ENCODE data around the gene PRPF4. TPM values are rescaled to one million over a fixed set of nuclear protein-coding genes. Genes with fewer than 3 reads are reported as not detected.
"Not testable (repeated sequence)": the region's sequence is repeated elsewhere in the genome, so short reads cannot be mapped to it uniquely, and the experiment has no call there.

PRPF4 gene
- total RNA-seq, 2 donors from 2014 or later, result 33.9 to 47.8 TPM

DNA sequence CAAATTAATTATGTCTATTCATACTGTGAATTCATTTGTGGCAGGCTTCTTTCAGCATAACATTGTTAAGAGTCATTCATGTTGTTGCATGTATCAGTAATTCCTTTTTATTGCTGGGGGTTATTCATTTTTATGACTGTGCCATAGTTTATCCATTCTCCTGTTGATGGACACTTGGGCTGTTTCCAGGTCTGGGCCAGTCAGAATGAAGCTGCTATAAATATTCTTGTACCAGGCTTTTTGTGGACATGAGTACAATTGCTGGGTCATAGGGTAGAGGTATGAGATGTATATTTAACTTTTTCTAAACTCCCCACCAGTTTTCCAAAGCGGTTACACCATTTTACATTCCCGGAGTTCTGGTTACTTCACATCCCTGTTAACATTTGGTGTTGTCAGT is 13.6 kb downstream of the PRPF4 start:
- H3K36me3 Mint-ChIP-seq, result peaks cover 56% of the 10 kb centered on the region
- no peak overlapping the region for H3K4me3 Mint-ChIP-seq
- ATAC-seq (no peak), DNase-seq (ENCODE audit: low spot score) (no peak)
- H3K9me3 Mint-ChIP-seq, result no peaks in the 10 kb centered on the region
- H3K4me1 Mint-ChIP-seq (ENCODE audit: low read depth in 2 of 2), result no peaks in the 10 kb centered on the region
- no peaks in the 10 kb centered on the region for H3K27me3 Mint-ChIP-seq
- H3K27ac Mint-ChIP-seq, result no peak overlapping the region

DNA sequence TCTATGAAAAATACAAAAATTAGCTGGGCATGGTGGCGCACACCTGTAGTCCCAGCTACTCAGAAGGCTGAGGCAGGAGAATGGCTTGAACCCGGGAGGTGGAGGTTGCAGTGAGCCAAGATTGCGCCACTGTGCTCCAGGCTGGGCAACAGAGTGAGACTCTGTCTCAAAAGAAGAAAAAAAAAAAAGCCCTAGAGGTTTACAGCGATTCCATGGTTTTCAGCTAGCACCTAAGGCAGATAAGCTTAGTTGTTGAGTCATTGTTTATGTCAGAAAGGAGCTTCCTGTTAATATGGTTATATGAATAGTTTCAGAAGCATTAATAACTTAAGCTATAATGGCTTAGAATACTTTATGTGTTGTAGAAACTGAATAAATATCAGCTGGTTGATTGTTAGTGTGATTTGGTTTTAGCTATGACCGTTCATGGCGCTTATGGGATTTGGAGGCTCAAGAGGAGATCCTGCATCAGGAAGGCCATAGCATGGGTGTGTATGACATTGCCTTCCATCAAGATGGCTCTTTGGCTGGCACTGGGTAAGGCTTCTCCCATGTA is 14.7 kb downstream of the PRPF4 start:
- Mint-ChIP-seq H3K36me3 (peaks cover 48% of the 10 kb centered on the region), H3K27ac (no peak overlapping the region)

DNA sequence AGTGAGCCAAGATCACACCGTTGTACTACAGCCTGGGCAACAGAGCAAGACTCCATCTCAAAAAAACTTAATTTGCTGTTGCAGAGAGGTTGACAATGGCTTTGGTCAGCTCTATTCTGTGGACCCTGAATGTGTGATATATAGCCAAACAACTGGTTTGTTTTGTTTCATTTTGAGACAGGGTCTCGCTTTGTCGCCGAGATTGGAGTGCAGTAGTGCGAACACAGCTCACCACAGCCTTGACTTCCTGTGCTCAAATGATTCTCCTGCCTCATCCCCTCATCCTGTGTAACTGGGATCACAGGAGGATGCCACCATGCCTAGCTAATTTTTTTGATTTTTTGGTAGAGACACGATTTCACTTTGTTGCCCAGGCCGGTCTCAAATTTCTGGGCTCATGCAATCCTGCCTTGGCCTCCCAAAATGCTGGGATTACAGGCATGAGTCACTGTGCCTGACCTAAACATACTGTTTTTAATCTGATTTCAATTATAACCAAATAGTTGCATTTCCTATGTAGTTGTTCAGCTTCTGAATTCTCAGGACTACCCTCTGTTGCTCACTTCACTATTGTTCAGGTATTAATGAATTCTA is 17.9 kb downstream of the PRPF4 start:
- Mint-ChIP-seq H3K9me3 (no peaks in the 10 kb centered on the region), H3K4me1 (ENCODE audit: low read depth in 2 of 2) (no peaks in the 10 kb centered on the region), H3K4me3 (no peak overlapping the region), H3K27ac (peak overlapping the region in 1 of 2 donors; percentile 14), H3K27me3 (no peaks in the 10 kb centered on the region), H3K36me3 (peaks cover 26% of the 10 kb centered on the region)
- DNase-seq (ENCODE audit: low spot score) (no peak), ATAC-seq (peak in 1 of 2 donors; percentile 72)

More for the DNA sequence above, 14.7 kb downstream of the PRPF4 start:
- DNase-seq (ENCODE audit: low spot score), result no peak
- Mint-ChIP-seq H3K4me1 (ENCODE audit: low read depth in 2 of 2) (no peaks in the 10 kb centered on the region), H3K9me3 (no peaks in the 10 kb centered on the region), H3K27me3 (no peaks in the 10 kb centered on the region), H3K4me3 (no peak overlapping the region)
- ATAC-seq, result no peak

DNA sequence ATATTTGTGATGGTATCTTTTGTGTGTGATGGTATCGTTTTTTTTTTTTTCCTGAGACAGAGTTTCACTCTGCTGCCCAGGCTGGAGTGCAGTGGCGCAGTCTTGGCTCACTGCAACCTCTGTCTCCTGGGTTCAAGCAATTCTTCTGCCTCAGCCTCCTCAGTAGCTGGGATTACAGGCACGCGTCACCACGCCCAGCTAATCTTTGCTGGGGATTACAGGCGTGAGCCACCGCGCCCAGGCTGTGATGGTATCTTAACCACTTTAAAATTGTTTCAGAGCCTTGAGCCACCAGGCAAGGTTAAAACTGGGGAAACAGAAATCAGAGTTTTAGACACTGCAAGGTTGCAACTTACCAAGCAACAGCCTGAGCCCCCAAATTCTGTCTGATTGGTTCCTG is 20.8 kb downstream of the PRPF4 start:
- Mint-ChIP-seq H3K36me3 (peaks cover 13% of the 10 kb centered on the region), H3K27me3 (peaks cover 13 to 17% of the 10 kb centered on the region in 2 donors)
- not testable (repeated sequence) for H3K4me3 Mint-ChIP-seq; ATAC-seq; H3K27ac Mint-ChIP-seq; H3K4me1 Mint-ChIP-seq (ENCODE audit: low read depth in 2 of 2); H3K9me3 Mint-ChIP-seq; DNase-seq (ENCODE audit: low spot score)

DNA sequence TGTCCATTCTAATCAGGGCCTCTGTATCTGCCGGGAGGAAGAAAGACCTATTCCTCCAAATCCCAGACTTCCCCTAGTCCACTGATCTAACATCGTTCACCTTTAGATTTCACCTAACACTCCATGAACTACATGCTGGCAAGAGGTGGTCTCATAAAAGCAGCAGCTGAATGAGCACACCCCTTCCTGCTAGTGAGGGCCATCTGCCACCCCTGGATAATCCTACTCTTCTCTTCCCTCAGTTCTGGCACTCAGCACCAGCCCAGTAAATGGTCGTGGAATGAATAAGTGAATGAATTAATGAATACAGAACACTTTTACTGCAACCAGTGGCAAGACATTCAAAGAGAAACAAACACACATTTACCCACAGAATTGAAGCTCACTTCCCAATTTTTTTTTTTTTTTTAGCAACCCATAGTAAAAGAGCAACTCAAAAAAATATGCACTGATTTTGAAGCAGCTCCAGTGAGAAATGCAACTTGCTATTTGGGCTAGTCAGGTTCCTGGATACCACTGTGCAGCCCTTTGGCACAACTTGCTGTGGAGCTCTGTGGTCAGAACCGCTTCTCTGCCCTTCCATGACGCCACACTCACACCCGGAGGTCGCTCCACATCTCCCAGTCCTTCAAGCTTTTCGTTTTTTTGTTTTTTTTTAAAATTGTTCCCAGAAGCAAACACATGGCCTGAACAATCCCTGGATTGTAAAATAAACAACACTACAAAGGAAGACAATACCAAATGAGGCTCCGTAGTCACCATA is 21.5 kb downstream of the PRPF4 start:
- Mint-ChIP-seq H3K4me3 (no peak overlapping the region), H3K27ac (no peak overlapping the region), H3K36me3 (peaks cover 9% of the 10 kb centered on the region), H3K27me3 (peaks cover 13 to 22% of the 10 kb centered on the region in 2 donors), H3K4me1 (ENCODE audit: low read depth in 2 of 2) (peaks cover 0 to 8% of the 10 kb centered on the region in 2 donors), H3K9me3 (no peaks in the 10 kb centered on the region)
- ATAC-seq (no peak), DNase-seq (ENCODE audit: low spot score) (no peak)

DNA sequence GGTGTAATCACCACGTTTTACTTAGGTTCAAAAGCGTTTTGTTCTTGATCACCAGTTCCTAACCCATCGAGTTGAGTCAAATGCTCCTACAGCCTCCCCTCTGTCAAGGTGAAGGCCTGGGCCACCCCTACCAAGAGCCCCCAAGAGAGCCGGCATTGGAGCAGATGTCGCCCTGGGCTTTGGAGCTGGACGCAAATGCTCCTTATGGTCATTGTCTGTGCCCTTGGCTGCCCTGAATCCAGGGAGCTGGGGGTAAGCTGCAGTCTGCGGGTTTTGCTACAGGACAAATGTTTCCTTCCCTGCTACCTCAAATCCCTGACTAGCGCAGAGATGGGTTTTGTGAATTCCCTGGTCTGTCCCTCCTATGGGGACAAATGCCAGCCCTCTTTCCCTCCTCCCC is 22.9 kb downstream of the PRPF4 start:
- peaks cover 22% of the 10 kb centered on the region in 2 donors for H3K27me3 Mint-ChIP-seq
- no peaks in the 10 kb centered on the region for H3K36me3 Mint-ChIP-seq
- no peak for ATAC-seq
- no peak for DNase-seq (ENCODE audit: low spot score)
- H3K27ac Mint-ChIP-seq, result no peak overlapping the region
- H3K4me3 Mint-ChIP-seq, result no peak overlapping the region
- peaks cover 0 to 8% of the 10 kb centered on the region in 2 donors for H3K4me1 Mint-ChIP-seq (ENCODE audit: low read depth in 2 of 2)
- H3K9me3 Mint-ChIP-seq, result no peaks in the 10 kb centered on the region

DNA sequence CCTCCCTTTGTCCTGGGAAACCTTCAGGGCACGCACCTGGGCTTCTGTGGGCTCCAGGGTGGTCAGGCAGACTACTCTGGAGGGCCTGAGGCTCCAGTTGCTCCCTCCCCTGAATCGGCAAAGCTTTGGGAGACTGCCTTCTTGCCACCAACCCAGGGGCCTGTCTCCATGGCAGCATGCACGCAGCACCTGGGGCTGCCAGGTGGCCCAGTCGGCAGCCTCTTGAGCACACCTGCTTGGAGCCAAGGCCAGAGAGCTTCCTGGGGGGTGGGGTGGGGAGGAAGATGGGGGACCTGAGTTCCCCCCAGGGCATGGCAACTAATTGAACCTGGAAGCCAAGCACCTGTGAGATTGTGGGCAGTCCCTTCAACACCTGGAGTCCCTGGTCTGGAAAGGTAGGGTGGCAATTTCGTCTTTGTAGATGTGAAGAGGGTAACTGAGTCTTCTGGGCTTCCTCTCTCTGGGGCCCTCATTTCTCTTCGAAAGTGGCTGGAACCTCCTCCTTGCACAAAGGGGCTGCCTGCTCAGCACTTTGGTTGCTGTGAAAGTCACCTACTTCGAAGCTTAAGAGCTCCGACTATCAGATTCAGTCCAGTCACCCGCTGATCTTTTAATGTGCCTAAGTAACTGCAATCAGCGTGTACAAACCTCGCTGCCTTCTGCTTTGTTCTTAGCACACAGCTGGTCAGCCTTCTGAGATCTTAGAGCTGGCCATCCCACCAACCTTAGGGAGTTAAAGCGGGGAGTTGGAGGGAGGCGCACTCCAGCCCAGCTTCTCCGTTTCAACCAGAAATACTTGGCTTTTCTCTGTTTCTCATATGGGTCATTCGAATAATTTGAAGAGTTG is 23.7 kb downstream of the PRPF4 start:
- Mint-ChIP-seq H3K27ac (no peak overlapping the region), H3K27me3 (peaks cover 22 to 23% of the 10 kb centered on the region in 2 donors), H3K4me3 (no peak overlapping the region), H3K4me1 (ENCODE audit: low read depth in 2 of 2) (peaks cover 0 to 8% of the 10 kb centered on the region in 2 donors), H3K9me3 (no peaks in the 10 kb centered on the region), H3K36me3 (no peaks in the 10 kb centered on the region)
- DNase-seq (ENCODE audit: low spot score) (no peak), ATAC-seq (no peak)

DNA sequence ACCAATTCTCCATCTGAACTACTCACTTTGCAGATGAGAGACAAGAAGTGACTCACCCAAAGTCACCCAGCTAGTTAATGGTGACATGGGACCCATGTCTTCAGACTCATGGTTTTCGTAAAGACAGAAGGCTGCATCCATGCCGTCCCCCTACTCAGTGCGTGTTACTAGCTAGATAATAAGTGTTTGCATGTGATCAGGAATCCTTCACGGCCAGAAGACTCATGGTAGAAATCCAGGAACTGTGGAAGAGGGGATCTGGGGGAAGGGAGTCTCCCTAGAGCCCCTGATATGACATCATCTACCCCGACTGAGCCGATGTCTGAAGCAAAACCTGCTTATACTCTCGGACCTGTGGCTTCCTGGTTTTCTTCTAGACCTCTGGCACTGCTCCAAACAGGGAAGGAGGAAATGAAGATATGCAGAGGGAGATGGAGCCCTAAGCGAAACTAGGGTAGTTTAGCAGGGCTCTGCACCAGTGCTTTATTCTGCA is 24.4 kb downstream of the PRPF4 start:
- H3K9me3 Mint-ChIP-seq, result no peaks in the 10 kb centered on the region
- DNase-seq (ENCODE audit: low spot score) (no peak), ATAC-seq (no peak)
- H3K27ac Mint-ChIP-seq, result no peak overlapping the region
- no peak overlapping the region for H3K4me3 Mint-ChIP-seq
- no peaks in the 10 kb centered on the region for H3K36me3 Mint-ChIP-seq
- peaks cover 0 to 8% of the 10 kb centered on the region in 2 donors for H3K4me1 Mint-ChIP-seq (ENCODE audit: low read depth in 2 of 2)
- H3K27me3 Mint-ChIP-seq, result peaks cover 22 to 23% of the 10 kb centered on the region in 2 donors

DNA sequence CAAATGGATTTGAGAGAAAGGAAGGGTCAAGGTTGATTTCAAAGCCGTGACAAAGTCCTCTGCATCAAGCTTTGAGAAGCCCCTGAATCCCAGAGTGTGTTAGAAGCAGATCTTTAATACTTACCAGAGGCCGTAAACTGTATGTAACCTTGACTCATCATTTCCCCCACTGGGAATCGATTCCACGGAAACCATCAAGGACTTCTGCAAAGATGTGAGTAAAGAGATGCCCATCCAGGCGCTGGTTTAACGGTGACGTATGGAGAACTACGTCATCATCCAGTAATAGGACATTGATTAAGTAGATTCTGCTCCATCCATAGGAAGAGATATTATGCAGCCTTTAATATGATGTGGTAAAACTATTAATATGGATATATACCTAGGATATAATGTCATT is 26.1 kb downstream of the PRPF4 start:
- no peaks in the 10 kb centered on the region for H3K36me3 Mint-ChIP-seq

DNA sequence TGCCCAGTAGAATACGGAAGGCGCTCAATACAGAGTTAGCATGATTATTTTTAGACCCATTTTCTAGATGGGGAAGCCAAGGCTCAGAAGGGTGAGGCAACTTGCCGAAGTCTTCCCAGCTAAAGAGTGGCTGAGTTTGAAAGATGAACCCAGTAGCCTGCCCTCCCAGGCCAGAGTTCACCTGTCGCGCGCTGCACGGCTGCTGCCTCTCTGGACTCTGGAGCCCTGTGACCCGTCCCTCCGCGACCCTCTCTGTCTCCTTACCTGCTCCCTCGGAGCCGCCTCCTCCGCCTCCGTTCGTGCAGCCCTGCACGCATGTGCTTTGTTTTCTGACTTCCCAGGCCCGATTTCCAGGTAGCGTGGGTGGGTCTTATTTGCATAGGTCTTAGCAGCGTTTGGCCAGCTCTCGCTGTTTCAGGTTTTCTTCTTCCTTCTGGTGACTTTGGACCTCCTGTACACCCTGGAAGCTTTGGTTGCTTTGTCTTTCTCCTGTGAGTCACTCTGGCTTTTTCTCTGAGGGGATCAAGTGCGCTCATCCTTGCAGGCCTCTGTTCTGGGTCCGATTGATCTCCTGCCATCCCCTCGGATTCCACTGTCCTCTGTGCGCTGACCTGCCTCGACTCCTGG is 27.4 kb downstream of the PRPF4 start, which contains the start of gene RNF183:
Gene RNF183, minus strand, starts transcription at position 585 of the 627 bp plus-strand sequence. CDS start 5,192 bp downstream, outside the sequence.
- peaks cover 22 to 23% of the 10 kb centered on the region in 2 donors for H3K27me3 Mint-ChIP-seq
- no peak within 1 kb of the TSS for H3K4me3 Mint-ChIP-seq
- H3K27ac Mint-ChIP-seq, result no peak within 1 kb of the TSS
- ATAC-seq (no peak), DNase-seq (ENCODE audit: low spot score) (no peak)
- no peaks in the 10 kb centered on the region for H3K9me3 Mint-ChIP-seq
- H3K36me3 Mint-ChIP-seq, result no peaks in the 10 kb centered on the region
- peaks cover 0 to 8% of the 10 kb centered on the region in 2 donors for H3K4me1 Mint-ChIP-seq (ENCODE audit: low read depth in 2 of 2)

More for the DNA sequence above, 26.1 kb downstream of the PRPF4 start:
- Mint-ChIP-seq H3K9me3 (no peaks in the 10 kb centered on the region), H3K27ac (no peak overlapping the region), H3K27me3 (peaks cover 22 to 23% of the 10 kb centered on the region in 2 donors), H3K4me3 (no peak overlapping the region), H3K4me1 (ENCODE audit: low read depth in 2 of 2) (peaks cover 0 to 8% of the 10 kb centered on the region in 2 donors)
- DNase-seq (ENCODE audit: low spot score), result no peak
- ATAC-seq, result no peak

DNA sequence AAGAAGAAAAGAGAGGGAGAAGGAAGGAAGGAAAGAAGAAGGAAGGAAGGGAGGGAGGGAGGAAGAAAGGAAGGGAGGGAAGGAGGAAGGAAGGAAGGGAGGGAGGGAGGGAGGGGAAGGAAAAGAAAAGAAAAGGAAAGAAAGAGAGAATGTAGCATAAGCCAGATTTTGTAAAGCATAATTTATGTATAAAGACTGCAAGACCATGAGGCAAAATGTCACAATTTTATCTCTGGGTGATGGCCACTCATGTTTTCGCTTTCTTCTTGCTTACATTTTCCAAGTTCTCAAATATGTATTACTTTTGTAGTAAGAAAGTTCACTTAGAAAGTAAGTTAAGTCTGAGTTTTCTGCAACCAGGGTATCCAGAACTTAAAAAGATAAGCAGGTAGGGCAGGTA is 31.1 kb downstream of the PRPF4 start:
- no peak for ATAC-seq
- no peak for DNase-seq (ENCODE audit: low spot score)
- H3K27me3 Mint-ChIP-seq, result peaks cover 2 to 10% of the 10 kb centered on the region in 2 donors
- H3K4me1 Mint-ChIP-seq (ENCODE audit: low read depth in 2 of 2), result no peaks in the 10 kb centered on the region
- H3K27ac Mint-ChIP-seq, result no peak overlapping the region
- no peaks in the 10 kb centered on the region for H3K36me3 Mint-ChIP-seq
- H3K4me3 Mint-ChIP-seq, result no peak overlapping the region
- H3K9me3 Mint-ChIP-seq, result no peaks in the 10 kb centered on the region

DNA sequence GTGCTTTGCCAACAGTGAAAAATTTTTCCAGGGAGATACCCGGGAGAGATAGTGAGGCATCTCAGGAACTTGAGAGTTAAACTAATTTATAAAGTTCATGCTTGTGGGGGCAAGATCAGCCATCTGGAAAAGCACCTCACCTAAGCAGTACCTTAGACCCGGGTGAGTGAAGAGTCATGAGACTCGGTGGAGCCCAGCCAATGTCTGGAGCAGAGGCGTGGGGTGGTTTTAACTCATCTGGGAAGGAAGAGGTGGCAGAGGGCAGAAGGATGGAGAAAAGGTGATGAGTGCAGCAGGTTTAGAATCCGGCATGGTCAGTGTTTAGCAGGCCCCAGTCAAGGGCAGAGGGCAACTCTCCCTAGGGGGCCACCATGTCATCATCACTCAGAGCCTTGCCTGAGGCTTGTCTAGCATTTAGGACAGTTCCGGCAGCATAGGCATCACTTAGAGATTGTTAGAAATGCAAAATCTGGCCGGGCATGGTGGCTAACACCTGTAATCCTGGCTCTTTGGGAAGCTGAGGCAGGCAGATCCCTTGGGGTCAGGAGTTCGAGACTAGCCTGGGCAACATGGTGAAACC is 32.0 kb downstream of the PRPF4 start:
- no peaks in the 10 kb centered on the region for H3K4me1 Mint-ChIP-seq (ENCODE audit: low read depth in 2 of 2)
- DNase-seq (ENCODE audit: low spot score) (no peak), ATAC-seq (no peak)
- H3K4me3 Mint-ChIP-seq, result no peak overlapping the region
- H3K27ac Mint-ChIP-seq, result no peak overlapping the region
- H3K27me3 Mint-ChIP-seq, result peaks cover 0 to 6% of the 10 kb centered on the region in 2 donors
- no peaks in the 10 kb centered on the region for H3K36me3 Mint-ChIP-seq
- no peaks in the 10 kb centered on the region for H3K9me3 Mint-ChIP-seq
